PC-3 (cell line): Measurements from ENCODE around the gene ZW10. TPM values are rescaled to one million over a fixed set of nuclear protein-coding genes. Genes with fewer than 3 reads are reported as not detected.

Source experiments
- ATAC-seq: fragments of 200-7000 bp; cut with Tn5 transposase; 2 replicates; pipeline ENCODE4 v1.9.1; 2020; ENCODE audit warnings: mild to moderate bottlenecking, moderate library complexity
- BruUV-seq: library from RNA; stranded (reverse); fragments of 400-500 nt; replicated peaks from 2 replicates; lab custom pipeline; 2021; lab: Mats Ljungman, UMichigan
- CTCF ChIA-PET: fragments of 300-600 bp; sonication (Branson Sonifier 250); formaldehyde crosslinking; loops from one replicate; lab custom pipeline; 2022; ENCODE audit warnings: antibody characterized with exemption; lab: Charles Lee
- POLR2A ChIA-PET: fragments of 300-600 bp; sonication (Branson Sonifier 250); formaldehyde crosslinking; loops from one replicate; lab custom pipeline; 2022; ENCODE audit warnings: antibody characterized with exemption; ENCODE audit not compliant: unreplicated experiment; lab: Charles Lee
- DNase-seq: peaks from one replicate; pipeline ENCODE4 v3.0.0-alpha.2; 2015
- H2AFZ ChIP-seq: fragments of 300-600 bp; sonication (generic); 2 replicates; pipeline ENCODE4 v1.6.0; 2016; ENCODE audit warnings: antibody characterized with exemption, low read length
- H3F3A ChIP-seq: fragments of 300-600 bp; sonication (generic); one replicate; pipeline ENCODE4 v1.6.0; 2017; ENCODE audit warnings: antibody characterized with exemption, low read length, control low read depth, mild to moderate bottlenecking; ENCODE audit not compliant: unreplicated experiment
- H3K27ac ChIP-seq: fragments of 300-600 bp; sonication (generic); 2 replicates; pipeline ENCODE4 v1.5.1; 2016; ENCODE audit warnings: mild to moderate bottlenecking, low read length
- H3K27me3 ChIP-seq: fragments of 300-600 bp; sonication (generic); 2 replicates; pipeline ENCODE4 v1.6.1; 2016; ENCODE audit warnings: low read length, mixed read lengths
- H3K36me3 ChIP-seq: fragments of 300-600 bp; sonication (generic); 2 replicates; pipeline ENCODE4 v1.6.1; 2016; ENCODE audit warnings: low read depth, mixed run types, low read length, mixed read lengths
- H3K4me1 ChIP-seq: fragments of 300-600 bp; sonication (generic); 2 replicates; pipeline ENCODE4 v1.5.1; 2016; ENCODE audit warnings: low read length; ENCODE audit not compliant: insufficient read depth
- H3K4me2 ChIP-seq: fragments of 300-600 bp; sonication (generic); 2 replicates; pipeline ENCODE4 v1.6.0; 2016; ENCODE audit warnings: low read length
- H3K4me3 ChIP-seq: fragments of 300-600 bp; sonication (generic); 2 replicates; pipeline ENCODE4 v1.5.1; 2016; ENCODE audit warnings: mild to moderate bottlenecking, low read length, mixed read lengths
- H3K79me2 ChIP-seq: fragments of 300-600 bp; sonication (generic); 2 replicates; pipeline ENCODE4 v1.6.1; 2017; ENCODE audit warnings: low read length, mixed read lengths
- H3K9ac ChIP-seq: fragments of 300-600 bp; sonication (generic); 2 replicates; pipeline ENCODE4 v1.6.0; 2016; ENCODE audit warnings: mild to moderate bottlenecking, low read length
- H3K9me2 ChIP-seq: fragments of 300-600 bp; sonication (generic); replicated peaks from 2 replicates; pipeline ENCODE4 v1.6.1; 2016; ENCODE audit warnings: mixed run types, low read length, mixed read lengths
- H3K9me3 ChIP-seq: fragments of 300-600 bp; sonication (generic); 2 replicates; pipeline ENCODE4 v1.6.1; 2016; ENCODE audit warnings: low read length, mixed read lengths
- H4K20me1 ChIP-seq: fragments of 300-600 bp; sonication (generic); 2 replicates; pipeline ENCODE4 v1.6.1; 2016; ENCODE audit warnings: low read length, mixed read lengths
- CTCF ChIP-seq: fragments of 300-600 bp; sonication (generic); conservative IDR thresholded peaks from 2 replicates; pipeline ENCODE4 v1.5.1; 2017; ENCODE audit warnings: antibody characterized with exemption, low read depth, mild to moderate bottlenecking, low read length
- EZH2 ChIP-seq: fragments of 300-600 bp; sonication (generic); IDR thresholded peaks from one replicate; pipeline ENCODE4 v1.6.1; 2017; ENCODE audit warnings: antibody characterized with exemption, mild to moderate bottlenecking, low read length; ENCODE audit not compliant: unreplicated experiment
- EZH2phosphoT487 ChIP-seq: fragments of 300-600 bp; sonication (generic); IDR thresholded peaks from 2 replicates; pipeline ENCODE4 v1.6.1; 2018; ENCODE audit warnings: mild to moderate bottlenecking, antibody characterized with exemption, low read length, borderline replicate concordance
- intact Hi-C: fragments of 100-400 bp; cut with micrococcal nuclease; formaldehyde crosslinking; loops from 2 replicates; pipeline ENCODE4 v1.9.0; 2023
- total RNA-seq: library from RNA; depleted of rRNA; stranded (reverse); fragments of >200 nt; gene quantifications from 2 replicates; pipeline ENCODE4 v1.2.3, GENCODE V29; 2014

ZW10 gene
- total RNA-seq, 1 experiment from 2014 or later = 38.4 TPM

GRCh38 chr11:113715882-113716625 is 57.4 kb downstream of the ZW10 start:
- Histone ChIP-seq H3K9me3 (no peaks in the 10 kb centered on the region), H3K79me2 (no peaks in the 10 kb centered on the region), H3K4me2 (no peak overlapping the region), H3F3A (no peaks in the 10 kb centered on the region), H3K4me3 (no peak overlapping the region), H3K9ac (no peak overlapping the region), H3K9me2 (0 out of 2 replicates have a peak, but pooled peaks cover 4% of the 10 kb centered on the region), H3K4me1 (no peaks in the 10 kb centered on the region), H3K27me3 (no peaks in the 10 kb centered on the region), H4K20me1 (no peaks in the 10 kb centered on the region), H3K36me3 (no peaks in the 10 kb centered on the region), H3K27ac (no peak overlapping the region), H2AFZ (no peak overlapping the region)
- CTCF ChIA-PET = no interaction called here
- no TSS peak for BruUV-seq
- TF ChIP-seq EZH2 = no peak
- no peak for TF ChIP-seq CTCF
- no peak for TF ChIP-seq EZH2phosphoT487
- POLR2A ChIA-PET = no interaction called here
- DNase-seq (no peak), ATAC-seq (no peak)
- intact Hi-C loops = loop anchor here (2.0 kb wide), 1 partner anchor 17 kb away; no protein-coding TSS in a partner anchor

- H3K9me3 ChIP-seq = no peaks in the 10 kb centered on the region
- no peak overlapping the region for H3K9ac ChIP-seq
- H3K36me3 ChIP-seq = no peaks in the 10 kb centered on the region
- H3K27me3 ChIP-seq = no peaks in the 10 kb centered on the region
- 0 out of 2 replicates have a peak, but pooled peaks cover 4% of the 10 kb centered on the region for H3K9me2 ChIP-seq
- H4K20me1 ChIP-seq = no peaks in the 10 kb centered on the region
- no peak overlapping the region for H3K4me2 ChIP-seq
- ChIA-PET CTCF (no interaction called here), POLR2A (no interaction called here)
- H3K27ac ChIP-seq = no peak overlapping the region
- no peaks in the 10 kb centered on the region for H3K79me2 ChIP-seq
- no TSS peak for BruUV-seq
- no peak overlapping the region for H2AFZ ChIP-seq
- H3K4me3 ChIP-seq = no peak overlapping the region
- ATAC-seq (no peak), DNase-seq (no peak)
- intact Hi-C loops = no loop called here
- no peaks in the 10 kb centered on the region for H3K4me1 ChIP-seq
- no peaks in the 10 kb centered on the region for H3F3A ChIP-seq
- no peak for TF ChIP-seq EZH2phosphoT487
- TF ChIP-seq EZH2 = no peak
- TF ChIP-seq CTCF = no peak
These were observed 58.2 kb downstream of the ZW10 start for GRCh38 chr11:113715273-113715672.

- ChIA-PET POLR2A (no interaction called here), CTCF (no interaction called here)
- Histone ChIP-seq H3K9ac (no peak overlapping the region), H3K4me3 (no peak overlapping the region), H3K27me3 (no peaks in the 10 kb centered on the region), H4K20me1 (no peaks in the 10 kb centered on the region), H3K79me2 (no peaks in the 10 kb centered on the region), H3K9me3 (no peaks in the 10 kb centered on the region; the same call in 1 of the 2 replicates), H3K36me3 (no peaks in the 10 kb centered on the region), H2AFZ (no peak overlapping the region), H3K4me1 (no peaks in the 10 kb centered on the region), H3K4me2 (no peak overlapping the region), H3K9me2 (no peaks in the 10 kb centered on the region), H3K27ac (no peak overlapping the region), H3F3A (no peaks in the 10 kb centered on the region)
- intact Hi-C loops = no loop called here
- ATAC-seq (no peak), DNase-seq (no peak)
- no TSS peak for BruUV-seq
- TF ChIP-seq EZH2phosphoT487 = no peak
- no peak for TF ChIP-seq CTCF
- TF ChIP-seq EZH2 = no peak
These were observed 62.5 kb downstream of the ZW10 start for GRCh38 chr11:113710989-113711388.
